Right lobe of liver (tissue), 4 donors: ENCODE results near the gene EXOC1L.

ENCODE experiments used
- POLR2A ChIP-seq: fragments of 450-650 bp; IDR thresholded peaks from one replicate; pipeline ENCODE4 v1.6.1; 2017; ENCODE audit warnings: antibody characterized with exemption, mild to moderate bottlenecking
- TF ChIP-seq, protein P1 (sequence below), 4 donors: fragments of 200-600 bp in 3 of 4; fragments of 450-650 bp in 1 of 4; IDR thresholded peaks; one replicate each; pipeline versions ENCODE4 v1.5.1 to v1.8.0; 2016 to 2022; ENCODE audit warnings: antibody characterized with exemption in 4 of 4, mild to moderate bottlenecking in 2 of 4
- donor health status: DM: no; HTN: no; CAD: no.
- donor health status: DM: no; HTN: no; CAD: no.
- donor health status: DM: no; HTN: yes; CAD: no.

DNA sequence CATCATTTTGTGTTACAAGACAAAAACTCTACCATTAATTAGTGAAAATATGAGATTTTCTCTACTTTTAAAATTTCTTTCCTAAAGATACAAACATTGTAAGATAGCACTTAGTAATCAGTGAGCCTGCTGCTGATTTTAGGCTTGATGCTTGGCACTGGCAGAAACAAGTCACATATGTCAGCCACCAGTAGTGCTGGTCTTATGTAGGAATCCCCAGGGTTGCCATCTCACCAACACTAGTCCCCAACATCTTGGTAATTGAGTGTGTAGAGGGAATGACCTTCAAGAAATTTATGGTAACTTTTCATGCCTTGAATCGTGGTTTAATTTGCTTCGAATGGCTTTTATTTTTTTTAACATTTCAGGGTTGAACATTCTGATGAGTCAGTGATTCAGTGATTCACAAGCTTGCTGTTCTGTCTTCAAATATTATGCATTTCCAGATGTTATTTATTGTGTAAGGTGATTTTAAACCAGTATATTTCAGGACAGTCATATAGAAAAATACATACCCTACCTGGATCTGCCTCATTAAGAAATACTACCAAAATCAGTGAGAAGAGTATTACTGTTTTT is 45.7 kb downstream of the EXOC1L start:
- TF ChIP-seq, protein P1, sequence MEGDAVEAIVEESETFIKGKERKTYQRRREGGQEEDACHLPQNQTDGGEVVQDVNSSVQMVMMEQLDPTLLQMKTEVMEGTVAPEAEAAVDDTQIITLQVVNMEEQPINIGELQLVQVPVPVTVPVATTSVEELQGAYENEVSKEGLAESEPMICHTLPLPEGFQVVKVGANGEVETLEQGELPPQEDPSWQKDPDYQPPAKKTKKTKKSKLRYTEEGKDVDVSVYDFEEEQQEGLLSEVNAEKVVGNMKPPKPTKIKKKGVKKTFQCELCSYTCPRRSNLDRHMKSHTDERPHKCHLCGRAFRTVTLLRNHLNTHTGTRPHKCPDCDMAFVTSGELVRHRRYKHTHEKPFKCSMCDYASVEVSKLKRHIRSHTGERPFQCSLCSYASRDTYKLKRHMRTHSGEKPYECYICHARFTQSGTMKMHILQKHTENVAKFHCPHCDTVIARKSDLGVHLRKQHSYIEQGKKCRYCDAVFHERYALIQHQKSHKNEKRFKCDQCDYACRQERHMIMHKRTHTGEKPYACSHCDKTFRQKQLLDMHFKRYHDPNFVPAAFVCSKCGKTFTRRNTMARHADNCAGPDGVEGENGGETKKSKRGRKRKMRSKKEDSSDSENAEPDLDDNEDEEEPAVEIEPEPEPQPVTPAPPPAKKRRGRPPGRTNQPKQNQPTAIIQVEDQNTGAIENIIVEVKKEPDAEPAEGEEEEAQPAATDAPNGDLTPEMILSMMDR (IDR thresholded peaks at IDR 0.05): no peak
- no peak for TF ChIP-seq POLR2A
